Transverse colon (tissue), 4 donors: ENCODE data around the gene STK4.

Experiments used
- EP300 ChIP-seq: sonication (generic); formaldehyde crosslinking; IDR thresholded peaks from one replicate; pipeline ENCODE4 v1.6.1; 2017; ENCODE audit warnings: antibody characterized with exemption, low read depth
- POLR2A ChIP-seq: fragments of 450-650 bp; IDR thresholded peaks from one replicate; pipeline ENCODE4 v1.6.1; 2016; ENCODE audit warnings: antibody characterized with exemption, mild to moderate bottlenecking, moderate library complexity
- POLR2AphosphoS5 ChIP-seq, 3 donors: sonication (generic); formaldehyde crosslinking; IDR thresholded peaks; one replicate each; pipeline ENCODE4 v1.6.1; 2016; ENCODE audit warnings: antibody characterized with exemption in 3 of 3
- TF ChIP-seq, protein P1 (sequence below), 5 experiments: fragments of 200-600 bp in 3 of 5; fragments of 450-650 bp in 2 of 5; sonication (generic) in 3 of 5; IDR thresholded peaks; 1 replicate in 2 of 5; 2 replicates in 3 of 5; pipeline ENCODE4 v1.5.1; 2016 to 2017; ENCODE audit warnings: antibody characterized with exemption in 5 of 5, inconsistent platforms in 3 of 5, mild to moderate bottlenecking in 2 of 5, moderate library complexity in 1 of 5

- TF ChIP-seq, protein P1, sequence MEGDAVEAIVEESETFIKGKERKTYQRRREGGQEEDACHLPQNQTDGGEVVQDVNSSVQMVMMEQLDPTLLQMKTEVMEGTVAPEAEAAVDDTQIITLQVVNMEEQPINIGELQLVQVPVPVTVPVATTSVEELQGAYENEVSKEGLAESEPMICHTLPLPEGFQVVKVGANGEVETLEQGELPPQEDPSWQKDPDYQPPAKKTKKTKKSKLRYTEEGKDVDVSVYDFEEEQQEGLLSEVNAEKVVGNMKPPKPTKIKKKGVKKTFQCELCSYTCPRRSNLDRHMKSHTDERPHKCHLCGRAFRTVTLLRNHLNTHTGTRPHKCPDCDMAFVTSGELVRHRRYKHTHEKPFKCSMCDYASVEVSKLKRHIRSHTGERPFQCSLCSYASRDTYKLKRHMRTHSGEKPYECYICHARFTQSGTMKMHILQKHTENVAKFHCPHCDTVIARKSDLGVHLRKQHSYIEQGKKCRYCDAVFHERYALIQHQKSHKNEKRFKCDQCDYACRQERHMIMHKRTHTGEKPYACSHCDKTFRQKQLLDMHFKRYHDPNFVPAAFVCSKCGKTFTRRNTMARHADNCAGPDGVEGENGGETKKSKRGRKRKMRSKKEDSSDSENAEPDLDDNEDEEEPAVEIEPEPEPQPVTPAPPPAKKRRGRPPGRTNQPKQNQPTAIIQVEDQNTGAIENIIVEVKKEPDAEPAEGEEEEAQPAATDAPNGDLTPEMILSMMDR (IDR thresholded peaks at IDR 0.05), result no peak
- TF ChIP-seq POLR2A, result no peak
- TF ChIP-seq POLR2AphosphoS5 (IDR thresholded peaks at IDR 0.05), result no peak
- TF ChIP-seq EP300, result no peak
Measured at GRCh38 chr20:44954211-44954610, 12.1 kb upstream of the STK4 start.
